ENCODE data around the gene ACTMAP. TPM values are rescaled to one million over a fixed set of nuclear protein-coding genes. Genes with fewer than 3 reads are reported as not detected.

The ACTMAP gene
- polyA plus RNA-seq, 1 of the 3 experiments (the other 2 are of a cell fraction): 6.4 TPM

DNA sequence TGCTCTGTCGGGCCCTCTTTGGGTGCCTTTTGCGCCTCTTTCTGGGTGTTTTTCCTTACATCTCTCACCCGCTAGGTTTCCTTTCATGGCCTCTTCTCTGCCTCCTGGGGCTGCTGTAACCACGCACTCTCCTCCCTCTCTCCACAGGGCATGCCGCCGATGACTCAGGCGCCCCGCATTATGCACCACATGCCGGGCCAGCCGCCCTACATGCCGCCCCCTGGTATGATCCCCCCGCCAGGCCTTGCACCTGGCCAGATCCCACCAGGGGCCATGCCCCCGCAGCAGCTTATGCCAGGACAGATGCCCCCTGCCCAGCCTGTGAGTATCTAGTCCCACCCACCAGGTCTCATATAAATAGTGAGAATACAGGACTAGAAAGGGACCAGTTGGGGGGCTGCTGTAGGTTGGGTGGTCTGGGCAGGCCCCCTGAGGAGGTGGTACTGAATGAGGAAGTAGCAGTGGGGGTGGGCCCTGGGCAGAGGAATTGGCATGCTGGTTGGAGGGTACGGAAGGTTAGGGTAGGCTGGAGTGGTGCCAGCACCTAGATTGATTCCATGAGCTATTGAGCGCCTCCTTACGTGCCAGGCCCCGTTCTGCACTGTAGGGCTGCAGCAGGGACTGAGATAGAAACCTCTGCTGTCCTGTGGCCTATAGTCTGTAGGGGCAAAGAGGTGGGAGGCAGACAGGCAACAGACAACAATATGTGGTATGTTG, 12.6 kb upstream of the ACTMAP start:
- Histone ChIP-seq H3K36me3 (replicated peaks in 1 of 2; ENCODE audit: control insufficient read depth in 1 of 2, insufficient read depth in 2 of 2, low read length in 1 of 2) (peaks cover 36 to 64% of the 10 kb centered on the region in 2 experiments), H3K4me3 (ENCODE audit: low read depth in 2 of 2, low read length in 1 of 2) (no peak overlapping the region), H3K4me2 (no peak overlapping the region), H3K79me2 (ENCODE audit: insufficient read depth) (peaks cover 23% of the 10 kb centered on the region; the same call in 1 of the 2 replicates), H4K20me1 (ENCODE audit: insufficient read depth) (0 out of 2 replicates have a peak, but pooled peaks cover 5% of the 10 kb centered on the region), H3K9me2 (no peaks in the 10 kb centered on the region), H3K27ac (ENCODE audit: low read depth in 2 of 2, low read length in 1 of 2) (no peak overlapping the region), H3K27me3 (ENCODE audit: insufficient read depth) (no peaks in the 10 kb centered on the region), H2AFZ (ENCODE audit: low read depth) (no peak overlapping the region), H3K9ac (no peak overlapping the region), H3K4me1 (ENCODE audit: control insufficient read depth in 1 of 2, insufficient read depth in 2 of 2, low read depth in 1 of 2, low read length in 1 of 2) (no peaks in the 10 kb centered on the region), H3K9me3 (no peaks in the 10 kb centered on the region), H3F3A (replicated peaks; ENCODE audit: insufficient read depth) (peaks cover 7% of the 10 kb centered on the region)
- CTCF ChIA-PET: no interaction called here
- TF ChIP-seq POLR2AphosphoS5 (IDR thresholded peaks at IDR 0.05; ENCODE audit: low read depth, low read length) (no peak), TAF1 (IDR thresholded peaks at IDR 0.05; ENCODE audit: borderline replicate concordance, low read depth, low read length) (no peak), CHD2 (IDR thresholded peaks at IDR 0.05; ENCODE audit: low read length, partially characterized antibody) (no peak), SMC3 (IDR thresholded peaks at IDR 0.05; ENCODE audit: low read depth, low read length) (no peak), NRF1 (IDR thresholded peaks at IDR 0.05; ENCODE audit: low read depth, low read length) (no peak), TCF12 (IDR thresholded peaks at IDR 0.05) (no peak), SIN3A (IDR thresholded peaks at IDR 0.05; ENCODE audit: borderline replicate concordance, low read depth, low read length) (no peak), MXI1 (IDR thresholded peaks at IDR 0.05; ENCODE audit: low read depth, low read length) (no peak), FOXJ3 (CRISPR knock-in tag; IDR thresholded peaks at IDR 0.05) (no peak), ELF1 (IDR thresholded peaks at IDR 0.05) (no peak), GATA2 (CRISPR knock-in tag; IDR thresholded peaks at IDR 0.05) (no peak), EZH2phosphoT487 (IDR thresholded peaks at IDR 0.05; ENCODE audit: borderline replicate concordance, low read depth) (no peak), RXRA (IDR thresholded peaks at IDR 0.05; ENCODE audit: borderline replicate concordance, low read depth) (no peak), MEF2A (IDR thresholded peaks at IDR 0.05; ENCODE audit: borderline replicate concordance, low read depth) (no peak), GABPA (IDR thresholded peaks at IDR 0.05; ENCODE audit: low read depth) (no peak)
- TF ChIP-seq, protein P1, sequence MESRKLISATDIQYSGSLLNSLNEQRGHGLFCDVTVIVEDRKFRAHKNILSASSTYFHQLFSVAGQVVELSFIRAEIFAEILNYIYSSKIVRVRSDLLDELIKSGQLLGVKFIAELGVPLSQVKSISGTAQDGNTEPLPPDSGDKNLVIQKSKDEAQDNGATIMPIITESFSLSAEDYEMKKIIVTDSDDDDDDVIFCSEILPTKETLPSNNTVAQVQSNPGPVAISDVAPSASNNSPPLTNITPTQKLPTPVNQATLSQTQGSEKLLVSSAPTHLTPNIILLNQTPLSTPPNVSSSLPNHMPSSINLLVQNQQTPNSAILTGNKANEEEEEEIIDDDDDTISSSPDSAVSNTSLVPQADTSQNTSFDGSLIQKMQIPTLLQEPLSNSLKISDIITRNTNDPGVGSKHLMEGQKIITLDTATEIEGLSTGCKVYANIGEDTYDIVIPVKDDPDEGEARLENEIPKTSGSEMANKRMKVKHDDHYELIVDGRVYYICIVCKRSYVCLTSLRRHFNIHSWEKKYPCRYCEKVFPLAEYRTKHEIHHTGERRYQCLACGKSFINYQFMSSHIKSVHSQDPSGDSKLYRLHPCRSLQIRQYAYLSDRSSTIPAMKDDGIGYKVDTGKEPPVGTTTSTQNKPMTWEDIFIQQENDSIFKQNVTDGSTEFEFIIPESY (IDR thresholded peaks at IDR 0.05; ENCODE audit: borderline replicate concordance, low read depth): no peak
- TF ChIP-seq, protein P2, sequence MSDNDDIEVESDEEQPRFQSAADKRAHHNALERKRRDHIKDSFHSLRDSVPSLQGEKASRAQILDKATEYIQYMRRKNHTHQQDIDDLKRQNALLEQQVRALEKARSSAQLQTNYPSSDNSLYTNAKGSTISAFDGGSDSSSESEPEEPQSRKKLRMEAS (IDR thresholded peaks at IDR 0.05; ENCODE audit: low read depth): no peak
- WGBS (ENCODE audit: low lambda C conversion rate): 96% methylated on average over 17 of the region's 17 CpGs
- DNase-seq: no peak
- POLR2A ChIA-PET: no interaction called here

Measured in SK-N-SH (cell line).